Fibroblast of lung (primary cell): ENCODE measurements around the gene CABLES2. TPM values are rescaled to one million over a fixed set of nuclear protein-coding genes. Genes with fewer than 3 reads are reported as not detected.

Source experiments
- DNase-seq, 2 donors: peaks; one replicate each; pipeline versions ENCODE4 v3.0.0 to v3.0.0-alpha.2; 2010; ENCODE audit warnings: low read depth in 2 of 2
- H2AFZ ChIP-seq: 2 replicates; pipeline ENCODE4 v1.5.1; 2012; ENCODE audit warnings: low read length, control low read depth, inconsistent platforms
- H3K27ac ChIP-seq: 2 replicates; pipeline ENCODE4 v1.5.1; 2011; ENCODE audit warnings: low read length, control low read depth; ENCODE audit not compliant: insufficient read depth
- H3K27me3 ChIP-seq: 2 replicates; pipeline ENCODE4 v1.5.1; 2011; ENCODE audit warnings: mild to moderate bottlenecking, low read length; ENCODE audit not compliant: control insufficient read depth, insufficient read depth
- H3K36me3 ChIP-seq: 2 replicates; pipeline ENCODE4 v1.5.1; 2011; ENCODE audit warnings: low read length; ENCODE audit not compliant: control insufficient read depth, insufficient read depth
- H3K4me1 ChIP-seq: 2 replicates; pipeline ENCODE4 v1.5.1; 2011; ENCODE audit warnings: low read length; ENCODE audit not compliant: control insufficient read depth, insufficient read depth; ENCODE audit errors: extremely low read depth
- H3K4me2 ChIP-seq: 2 replicates; pipeline ENCODE4 v1.5.1; 2011; ENCODE audit warnings: low read length, control low read depth; ENCODE audit not compliant: insufficient read depth; ENCODE audit errors: extremely low read depth
- H3K4me3 ChIP-seq, 4 experiments: fragments of 200-600 bp in 1 of 4; sonication (generic) in 1 of 4; replicated peaks in 1 of 4; 2 replicates each; pipeline ENCODE4 v1.5.1; 2011 to 2016; ENCODE audit warnings: low read length in 4 of 4, low read depth in 3 of 4, mild to moderate bottlenecking in 3 of 4, control low read depth in 2 of 4, inconsistent platforms in 1 of 4, mixed read lengths in 1 of 4; ENCODE audit not compliant: insufficient read depth in 1 of 4; ENCODE audit errors: control extremely low read depth in 1 of 4
- H3K79me2 ChIP-seq: 2 replicates; pipeline ENCODE4 v1.5.1; 2012; ENCODE audit warnings: mild to moderate bottlenecking, low read length, inconsistent platforms; ENCODE audit not compliant: control insufficient read depth, insufficient read depth
- H3K9ac ChIP-seq: 2 replicates; pipeline ENCODE4 v1.5.1; 2011; ENCODE audit warnings: mild to moderate bottlenecking, low read length, control low read depth; ENCODE audit not compliant: insufficient read depth
- H3K9me3 ChIP-seq: 2 replicates; pipeline ENCODE4 v1.5.1; 2012; ENCODE audit warnings: low read depth, low read length; ENCODE audit not compliant: control insufficient read depth, insufficient read depth
- H4K20me1 ChIP-seq: 2 replicates; pipeline ENCODE4 v1.5.1; 2011; ENCODE audit warnings: low read length; ENCODE audit not compliant: control insufficient read depth, insufficient read depth; ENCODE audit errors: extremely low read depth
- EZH2 ChIP-seq: IDR thresholded peaks from 2 replicates; pipeline ENCODE4 v1.5.1; 2012; ENCODE audit warnings: low read length, control low read depth, mild to moderate bottlenecking; ENCODE audit errors: missing control alignments
- polyA plus RNA-seq, 2 donors: library from polyadenylated mRNA; depleted of rRNA in 1 of 2; stranded (reverse) in 1 of 2; unstranded in 1 of 2; fragments of >200 nt; gene quantifications; 2 replicates each; pipeline ENCODE4 v1.2.1, GENCODE V29; 2011 to 2012; ENCODE audit warnings: missing spikeins in 1 of 2
- total RNA-seq: library from RNA; depleted of rRNA; stranded (reverse); fragments of >200 nt; gene quantifications from 2 replicates; pipeline ENCODE4 v1.2.1, GENCODE V29; 2014
- TF ChIP-seq, protein P1 (sequence below), 2 donors: IDR thresholded peaks in 1 of 2; conservative IDR thresholded peaks in 1 of 2; 1 replicate in 1 of 2; 2 replicates in 1 of 2; pipeline ENCODE4 v1.5.1; 2011 to 2012; ENCODE audit warnings: low read length in 2 of 2, control low read depth in 1 of 2, inconsistent platforms in 1 of 2, low read depth in 1 of 2, mild to moderate bottlenecking in 1 of 2

The CABLES2 gene
- total and polyA plus RNA-seq, 2 donors (not counting 1 experiment from before 2014, with no cell fraction given), result 0.66 to 2.9 TPM

DNA sequence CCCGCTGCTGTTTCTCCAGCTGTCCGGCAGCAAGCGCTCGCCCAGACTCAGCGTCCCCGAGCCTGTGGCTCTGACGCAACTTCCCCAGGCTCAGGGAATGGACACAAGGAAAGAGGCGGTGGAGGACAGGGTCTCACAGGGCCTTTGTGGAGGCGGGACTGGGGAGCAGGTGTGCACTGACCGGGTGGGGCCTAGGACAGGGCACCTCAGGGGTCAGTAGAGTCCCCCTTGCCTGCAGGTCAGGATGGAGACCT lies 60.0 kb downstream of the CABLES2 start:
- Histone ChIP-seq H2AFZ (no peak overlapping the region), H3K9ac (no peak overlapping the region), H3K4me1 (no peaks in the 10 kb centered on the region), H3K36me3 (peaks cover 20% of the 10 kb centered on the region), H3K27me3 (no peaks in the 10 kb centered on the region), H3K79me2 (no peaks in the 10 kb centered on the region), H3K4me2 (no peak overlapping the region), H3K4me3 (no peak overlapping the region), H3K27ac (no peak overlapping the region), H4K20me1 (no peaks in the 10 kb centered on the region), H3K9me3 (no peaks in the 10 kb centered on the region)
- TF ChIP-seq EZH2, result no peak
- TF ChIP-seq, protein P1, sequence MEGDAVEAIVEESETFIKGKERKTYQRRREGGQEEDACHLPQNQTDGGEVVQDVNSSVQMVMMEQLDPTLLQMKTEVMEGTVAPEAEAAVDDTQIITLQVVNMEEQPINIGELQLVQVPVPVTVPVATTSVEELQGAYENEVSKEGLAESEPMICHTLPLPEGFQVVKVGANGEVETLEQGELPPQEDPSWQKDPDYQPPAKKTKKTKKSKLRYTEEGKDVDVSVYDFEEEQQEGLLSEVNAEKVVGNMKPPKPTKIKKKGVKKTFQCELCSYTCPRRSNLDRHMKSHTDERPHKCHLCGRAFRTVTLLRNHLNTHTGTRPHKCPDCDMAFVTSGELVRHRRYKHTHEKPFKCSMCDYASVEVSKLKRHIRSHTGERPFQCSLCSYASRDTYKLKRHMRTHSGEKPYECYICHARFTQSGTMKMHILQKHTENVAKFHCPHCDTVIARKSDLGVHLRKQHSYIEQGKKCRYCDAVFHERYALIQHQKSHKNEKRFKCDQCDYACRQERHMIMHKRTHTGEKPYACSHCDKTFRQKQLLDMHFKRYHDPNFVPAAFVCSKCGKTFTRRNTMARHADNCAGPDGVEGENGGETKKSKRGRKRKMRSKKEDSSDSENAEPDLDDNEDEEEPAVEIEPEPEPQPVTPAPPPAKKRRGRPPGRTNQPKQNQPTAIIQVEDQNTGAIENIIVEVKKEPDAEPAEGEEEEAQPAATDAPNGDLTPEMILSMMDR (conservative IDR thresholded peaks at IDR 0.05 in 1 of 2, IDR thresholded peaks at IDR 0.05 in 1 of 2; ENCODE audit: low read depth in 1 of 2, low read length in 2 of 2), result no peak
- no peak for DNase-seq

DNA sequence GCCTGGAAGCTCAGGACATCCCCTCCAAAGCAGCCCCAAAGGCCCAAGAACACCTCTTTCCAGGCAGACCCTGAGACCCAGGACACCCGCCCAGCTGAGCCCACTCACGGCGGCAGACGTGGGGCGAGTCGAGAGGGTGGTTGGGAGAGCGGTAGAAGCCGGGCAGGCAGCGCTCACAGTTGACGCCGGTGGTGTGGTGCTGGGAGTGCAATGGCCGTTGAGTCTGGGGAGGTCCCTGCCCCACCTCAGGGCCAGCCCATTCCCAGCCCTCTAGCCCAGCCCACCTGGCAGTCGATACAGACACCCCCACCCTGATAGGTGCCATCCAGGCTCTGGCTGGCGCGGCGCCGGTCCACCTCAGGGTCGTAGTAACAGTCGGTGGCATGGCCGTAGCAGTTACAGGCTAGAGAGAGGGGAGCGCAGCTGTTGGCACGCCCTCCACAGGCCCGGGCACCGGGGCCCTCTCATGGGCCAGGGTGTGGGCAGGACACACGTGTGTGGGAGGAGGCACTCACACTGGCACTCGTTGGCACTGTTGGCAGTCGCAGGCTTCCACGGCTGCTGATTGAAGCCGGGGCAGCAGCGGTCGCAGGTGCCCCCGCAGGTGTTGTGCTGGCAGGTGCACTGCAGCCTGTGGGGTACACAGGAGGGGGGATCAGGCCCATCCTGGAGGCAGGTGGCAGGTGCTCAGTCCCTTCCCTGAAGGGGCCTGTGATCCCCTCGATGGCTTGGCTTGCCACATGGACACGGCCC lies 60.5 kb downstream of the CABLES2 start:
- H3K9me3 ChIP-seq, result no peaks in the 10 kb centered on the region
- no peak overlapping the region for H3K27ac ChIP-seq
- TF ChIP-seq, protein P1 (conservative IDR thresholded peaks at IDR 0.05 in 1 of 2, IDR thresholded peaks at IDR 0.05 in 1 of 2; ENCODE audit: low read depth in 1 of 2, low read length in 2 of 2), result no peak
- TF ChIP-seq EZH2, result no peak
- H2AFZ ChIP-seq, result no peak overlapping the region
- no peaks in the 10 kb centered on the region for H4K20me1 ChIP-seq
- no peaks in the 10 kb centered on the region for H3K79me2 ChIP-seq
- no peak for DNase-seq
- H3K36me3 ChIP-seq, result peaks cover 17% of the 10 kb centered on the region
- no peak overlapping the region for H3K9ac ChIP-seq
- no peak overlapping the region for H3K4me3 ChIP-seq
- no peaks in the 10 kb centered on the region for H3K4me1 ChIP-seq
- H3K4me2 ChIP-seq, result no peak overlapping the region
- no peaks in the 10 kb centered on the region for H3K27me3 ChIP-seq

DNA sequence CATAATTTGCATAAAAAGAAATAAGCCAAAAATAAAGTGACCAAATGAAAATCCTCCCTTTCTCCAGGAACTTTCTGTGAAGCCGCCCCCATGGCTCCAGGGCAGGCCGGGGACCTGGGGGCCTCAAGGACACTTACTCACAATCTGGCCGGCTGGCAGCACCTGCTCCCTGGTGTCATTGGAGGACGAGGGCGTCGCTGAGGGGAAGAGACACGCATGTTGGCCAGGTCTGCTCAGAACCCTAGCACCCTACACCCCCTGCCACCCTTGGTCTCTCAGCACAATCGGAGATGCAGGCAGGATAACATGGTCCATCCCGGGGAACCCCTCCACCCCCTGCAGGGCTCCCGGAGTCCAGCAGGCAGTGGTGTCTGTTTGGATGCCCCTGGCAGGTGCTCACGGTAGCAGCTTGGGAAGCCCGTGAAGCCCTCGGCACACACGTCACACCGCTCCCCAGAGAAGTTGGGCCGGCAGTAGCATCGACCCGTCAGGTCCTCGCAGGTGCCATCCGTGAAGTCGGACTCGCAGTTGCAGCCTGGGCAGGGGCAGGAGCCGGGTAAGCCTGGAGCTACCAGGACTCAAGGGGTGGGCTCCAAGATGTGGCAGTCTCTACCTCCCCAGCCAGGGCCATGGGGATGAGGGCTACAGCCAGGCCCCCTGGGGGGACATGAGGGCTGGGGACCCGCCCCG lies 61.3 kb downstream of the CABLES2 start:
- Histone ChIP-seq H3K4me1 (no peaks in the 10 kb centered on the region), H3K36me3 (peaks cover 13% of the 10 kb centered on the region), H4K20me1 (no peaks in the 10 kb centered on the region), H3K27me3 (no peaks in the 10 kb centered on the region), H3K4me3 (no peak overlapping the region), H3K9me3 (no peaks in the 10 kb centered on the region), H2AFZ (no peak overlapping the region), H3K27ac (no peak overlapping the region), H3K79me2 (no peaks in the 10 kb centered on the region), H3K9ac (no peak overlapping the region), H3K4me2 (no peak overlapping the region)
- no peak for TF ChIP-seq EZH2
- TF ChIP-seq, protein P1 (conservative IDR thresholded peaks at IDR 0.05 in 1 of 2, IDR thresholded peaks at IDR 0.05 in 1 of 2; ENCODE audit: low read depth in 1 of 2, low read length in 2 of 2), result no peak
- DNase-seq, result no peak
